Mesenteric fat pad (tissue), 1 donor: ENCODE measurements around the gene PLEKHF1. TPM values are rescaled to one million over a fixed set of nuclear protein-coding genes. Genes with fewer than 3 reads are reported as not detected.

ENCODE experiments used
- DNase-seq: peaks from one replicate; pipeline ENCODE4 v3.0.0-alpha.2; 2020; ENCODE audit warnings: low spot score
- total RNA-seq: library from RNA; stranded (reverse); fragmentation: NEBNext Ultra II Directional; extraction: Animal tissue kit (Norgen Biotek cat#: 25700); gene quantifications from one replicate; pipeline ENCODE4 v1.2.1, GENCODE V29; 2021
- donor health status: DM: yes; HTN: yes; CAD: no.

The PLEKHF1 gene
- total RNA-seq, 1 donor from 2014 or later: 9.1 TPM

DNA sequence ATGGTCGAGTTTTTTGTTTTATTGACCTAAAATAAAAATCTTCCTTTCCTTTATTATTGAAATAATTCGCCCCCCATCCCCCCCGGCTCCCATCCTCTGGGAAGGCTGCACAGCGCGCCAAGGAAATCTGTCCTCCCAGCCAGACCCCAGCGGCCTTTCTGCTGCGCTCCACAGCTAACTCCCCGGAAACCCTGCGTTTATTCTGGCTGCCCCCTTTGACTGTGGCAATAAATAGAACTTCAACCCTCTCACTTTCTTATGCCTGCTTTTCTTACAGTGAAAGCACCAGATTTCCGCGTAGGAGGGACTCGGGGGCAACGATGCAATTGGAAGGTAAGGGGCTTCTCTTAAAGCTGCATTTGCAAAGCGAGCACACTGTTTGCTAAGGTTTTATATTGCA, 59.5 kb downstream of the PLEKHF1 start:
- no peak for DNase-seq

Other genes starting within 250 kb of the PLEKHF1 start
- not detected for gene VSTM2B, start 139.5 kb upstream of the PLEKHF1 start, total RNA-seq
- 57.4 TPM for gene POP4, start 59.2 kb upstream of the PLEKHF1 start, total RNA-seq
- gene C19orf12, start 49.8 kb downstream of the PLEKHF1 start, total RNA-seq: 148 TPM
- gene CCNE1, start 146.5 kb downstream of the PLEKHF1 start, total RNA-seq: 2.0 TPM